Gastroesophageal sphincter (tissue), 4 donors: Measurements from ENCODE around the gene GOLGA7B. TPM values are rescaled to one million over a fixed set of nuclear protein-coding genes. Genes with fewer than 3 reads are reported as not detected.
"Not testable (repeated sequence)": the region's sequence is repeated elsewhere in the genome, so short reads cannot be mapped to it uniquely, and the experiment has no call there.

ENCODE experiments used
- ATAC-seq: fragments of 150-250 bp; one replicate; pipeline ENCODE4 v1.9.1; 2016; ENCODE audit warnings: mild to moderate bottlenecking, moderate library complexity
- H3K27ac ChIP-seq, 4 donors: fragments of 200-600 bp; sonication (generic) in 3 of 4; 1 replicate in 3 of 4; 2 replicates in 1 of 4; pipeline ENCODE4 v1.5.1; 2016 to 2019
- H3K27me3 ChIP-seq: fragments of 200-600 bp; sonication (generic); one replicate; pipeline ENCODE4 v1.5.1; 2019
- H3K36me3 ChIP-seq, 2 donors: fragments of 200-600 bp; sonication (generic); one replicate each; pipeline ENCODE4 v1.5.1; 2019; ENCODE audit warnings: control low read depth in 1 of 2
- H3K4me1 ChIP-seq, 3 donors: fragments of 200-600 bp; sonication (generic); 1 replicate in 2 of 3; 2 replicates in 1 of 3; pipeline ENCODE4 v1.5.1; 2016 to 2019; ENCODE audit warnings: control low read depth in 2 of 3
- H3K4me3 ChIP-seq, 2 donors: fragments of 200-600 bp; sonication (generic); one replicate each; pipeline ENCODE4 v1.5.1; 2019; ENCODE audit warnings: mild to moderate bottlenecking in 1 of 2, moderate library complexity in 1 of 2
- H3K9me3 ChIP-seq, 3 donors: fragments of 200-600 bp; sonication (generic); one replicate each; pipeline ENCODE4 v1.5.1; 2017 to 2019; ENCODE audit warnings: control low read depth in 2 of 3
- EP300 ChIP-seq: sonication (generic); formaldehyde crosslinking; IDR thresholded peaks from one replicate; pipeline ENCODE4 v1.6.1; 2017; ENCODE audit warnings: antibody characterized with exemption, mild to moderate bottlenecking
- POLR2A ChIP-seq, 2 donors: fragments of 450-650 bp; IDR thresholded peaks; one replicate each; pipeline ENCODE4 v1.6.1; 2017; ENCODE audit warnings: antibody characterized with exemption in 2 of 2, mild to moderate bottlenecking in 2 of 2, moderate library complexity in 1 of 2
- POLR2AphosphoS5 ChIP-seq: sonication (generic); formaldehyde crosslinking; IDR thresholded peaks from one replicate; pipeline ENCODE4 v1.6.1; 2017; ENCODE audit warnings: antibody characterized with exemption
- WGBS, 2 donors: methylation state at CpG; one replicate each; pipeline ENCODE4 v1.1.5; 2018; ENCODE audit warnings: low coverage in 1 of 2; 5-methylcytosine and 5-hydroxymethylcytosine counted together
- total RNA-seq, 4 donors: library from RNA; depleted of rRNA; stranded (reverse); fragments of >200 nt; gene quantifications; one replicate each; pipeline ENCODE4 v1.1.0, GENCODE V29; 2016
- TF ChIP-seq, protein P1 (sequence below), 4 experiments: fragments of 200-600 bp in 2 of 4; fragments of 450-650 bp in 2 of 4; sonication (generic) in 1 of 4; IDR thresholded peaks; one replicate each; pipeline ENCODE4 v1.5.1; 2017 to 2019; ENCODE audit warnings: antibody characterized with exemption in 4 of 4, mild to moderate bottlenecking in 2 of 4, moderate library complexity in 2 of 4

GOLGA7B gene
- total RNA-seq, 4 donors from 2014 or later: 0.08 to 0.40 (median 0.23) TPM

DNA sequence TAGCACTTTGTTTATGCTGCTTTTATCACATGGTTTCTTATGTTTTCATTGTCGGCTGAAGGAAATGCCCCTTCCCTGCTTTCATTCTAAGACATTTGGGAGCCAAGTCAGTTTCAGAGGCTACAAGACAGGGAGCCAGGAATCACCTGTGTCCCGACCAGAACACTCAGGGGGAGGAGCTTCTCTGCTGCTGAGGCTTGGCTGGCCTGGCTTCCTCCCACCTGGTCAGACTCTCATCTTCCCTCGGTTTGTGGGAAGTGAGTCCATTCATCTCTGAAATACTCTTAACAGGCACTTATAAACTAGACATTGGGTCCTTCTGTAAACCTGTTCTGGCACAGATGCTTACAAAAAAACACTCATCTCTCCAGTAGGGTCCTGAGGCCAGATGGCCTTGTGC, 19.6 kb upstream of the GOLGA7B start:
- Histone ChIP-seq H3K4me3 (no peak overlapping the region), H3K27me3 (peaks cover 58% of the 10 kb centered on the region), H3K36me3 (no peaks in the 10 kb centered on the region), H3K4me1 (no peaks in the 10 kb centered on the region), H3K27ac (no peak overlapping the region), H3K9me3 (no peaks in the 10 kb centered on the region)
- TF ChIP-seq, protein P1, sequence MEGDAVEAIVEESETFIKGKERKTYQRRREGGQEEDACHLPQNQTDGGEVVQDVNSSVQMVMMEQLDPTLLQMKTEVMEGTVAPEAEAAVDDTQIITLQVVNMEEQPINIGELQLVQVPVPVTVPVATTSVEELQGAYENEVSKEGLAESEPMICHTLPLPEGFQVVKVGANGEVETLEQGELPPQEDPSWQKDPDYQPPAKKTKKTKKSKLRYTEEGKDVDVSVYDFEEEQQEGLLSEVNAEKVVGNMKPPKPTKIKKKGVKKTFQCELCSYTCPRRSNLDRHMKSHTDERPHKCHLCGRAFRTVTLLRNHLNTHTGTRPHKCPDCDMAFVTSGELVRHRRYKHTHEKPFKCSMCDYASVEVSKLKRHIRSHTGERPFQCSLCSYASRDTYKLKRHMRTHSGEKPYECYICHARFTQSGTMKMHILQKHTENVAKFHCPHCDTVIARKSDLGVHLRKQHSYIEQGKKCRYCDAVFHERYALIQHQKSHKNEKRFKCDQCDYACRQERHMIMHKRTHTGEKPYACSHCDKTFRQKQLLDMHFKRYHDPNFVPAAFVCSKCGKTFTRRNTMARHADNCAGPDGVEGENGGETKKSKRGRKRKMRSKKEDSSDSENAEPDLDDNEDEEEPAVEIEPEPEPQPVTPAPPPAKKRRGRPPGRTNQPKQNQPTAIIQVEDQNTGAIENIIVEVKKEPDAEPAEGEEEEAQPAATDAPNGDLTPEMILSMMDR (IDR thresholded peaks at IDR 0.05): no peak
- no peak for TF ChIP-seq POLR2A (IDR thresholded peaks at IDR 0.05)
- no peak for TF ChIP-seq EP300
- no peak for TF ChIP-seq POLR2AphosphoS5
- WGBS, 2 donors: 0 to 10% methylated on average over 2 to 3 of the region's 3 CpGs
- ATAC-seq: no peak

DNA sequence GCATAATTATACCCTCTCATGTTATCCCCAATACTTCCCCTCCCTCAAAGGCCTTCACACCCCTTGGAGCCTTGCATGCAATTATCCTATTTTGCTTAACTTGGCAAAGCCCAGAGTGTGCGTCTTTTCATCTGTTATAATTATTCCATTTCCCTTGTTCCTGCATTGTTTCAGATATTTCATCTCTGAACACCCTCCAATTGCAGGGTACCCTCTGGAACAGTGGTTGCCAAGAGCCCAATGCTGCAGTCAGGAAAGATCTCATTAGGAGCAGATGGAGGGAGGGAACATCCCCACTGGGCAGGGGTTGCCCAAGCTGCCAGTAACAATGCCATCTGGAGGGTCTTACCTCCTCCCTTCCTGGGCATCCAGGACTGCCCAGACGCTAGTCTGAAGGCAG, 18.4 kb upstream of the GOLGA7B start:
- ATAC-seq: no peak
- Histone ChIP-seq H3K4me1 (no peaks in the 10 kb centered on the region), H3K27ac (no peak overlapping the region), H3K36me3 (no peaks in the 10 kb centered on the region), H3K4me3 (no peak overlapping the region), H3K27me3 (peaks cover 66% of the 10 kb centered on the region), H3K9me3 (peaks cover 0 to 6% (median 0%) of the 10 kb centered on the region in 3 donors)
- no peak for TF ChIP-seq POLR2A (IDR thresholded peaks at IDR 0.05)
- TF ChIP-seq EP300: no peak
- no peak for TF ChIP-seq POLR2AphosphoS5
- TF ChIP-seq, protein P1 (IDR thresholded peaks at IDR 0.05): no peak
- 71 to 100% methylated on average over 1 to 2 of the region's 2 CpGs for WGBS, 2 donors

DNA sequence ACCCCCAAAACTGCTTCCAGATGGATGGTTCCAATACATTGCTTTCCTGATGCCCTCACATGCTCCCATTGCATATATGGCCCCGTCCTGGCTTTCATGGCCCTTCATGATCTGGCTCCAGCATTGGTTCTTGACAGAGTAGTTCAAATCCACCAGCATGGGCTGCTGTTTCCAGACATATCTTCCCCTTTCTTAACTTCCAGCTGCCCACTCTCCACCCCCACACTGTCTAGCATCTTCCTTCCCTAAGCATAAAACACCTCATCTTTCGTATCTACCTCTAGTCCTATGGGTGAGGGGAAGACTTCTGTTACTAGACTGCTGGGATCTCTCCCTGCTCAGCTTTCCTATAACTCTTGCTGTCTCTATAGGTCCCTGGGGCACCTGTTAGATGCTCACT, 13.2 kb upstream of the GOLGA7B start:
- TF ChIP-seq EP300: no peak
- no peak for TF ChIP-seq POLR2A (IDR thresholded peaks at IDR 0.05)
- TF ChIP-seq, protein P1 (IDR thresholded peaks at IDR 0.05): no peak
- no peak for TF ChIP-seq POLR2AphosphoS5
- ATAC-seq: no peak
- Histone ChIP-seq H3K4me3 (no peak overlapping the region), H3K36me3 (no peaks in the 10 kb centered on the region), H3K27ac (no peak overlapping the region), H3K4me1 (peaks cover 0 to 3% (median 3%) of the 10 kb centered on the region in 3 donors), H3K9me3 (peaks cover 0 to 6% (median 0%) of the 10 kb centered on the region in 3 donors), H3K27me3 (peaks cover 55% of the 10 kb centered on the region)
- WGBS, 2 donors: 83 to 95% methylated on average over 2 of the region's 2 CpGs

DNA sequence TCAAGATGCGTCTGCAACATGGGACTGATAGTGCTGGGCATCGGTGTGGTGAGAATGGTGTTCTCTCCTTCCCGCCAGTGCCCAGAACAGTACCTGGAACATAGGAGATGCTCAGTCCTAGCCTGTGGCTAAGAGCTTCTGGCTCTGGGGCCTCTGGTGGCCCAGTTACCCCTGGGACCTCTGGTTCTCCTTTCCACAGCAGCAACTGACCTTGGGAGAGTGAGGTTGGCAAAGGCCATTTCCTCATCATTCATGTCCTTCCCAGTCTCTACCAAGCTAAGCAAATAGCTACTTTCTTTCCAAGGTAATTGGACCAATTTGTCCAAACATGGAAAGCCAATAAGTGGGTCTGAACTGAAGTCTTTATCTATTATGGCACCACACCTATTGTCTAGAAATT, 11.6 kb upstream of the GOLGA7B start:
- H3K27me3 ChIP-seq: peaks cover 40% of the 10 kb centered on the region
- no peak overlapping the region for H3K27ac ChIP-seq
- no peaks in the 10 kb centered on the region for H3K36me3 ChIP-seq
- no peak for ATAC-seq
- no peak for TF ChIP-seq POLR2A (IDR thresholded peaks at IDR 0.05)
- no peak for TF ChIP-seq EP300
- TF ChIP-seq POLR2AphosphoS5: no peak
- TF ChIP-seq, protein P1 (IDR thresholded peaks at IDR 0.05): no peak
- 80% methylated on average over 1 of the region's 3 CpGs; no CpG with 5 or more reads in 1 of the 2 donors for WGBS, 2 donors
- H3K4me1 ChIP-seq: peaks cover 0 to 3% (median 3%) of the 10 kb centered on the region in 3 donors
- H3K4me3 ChIP-seq: no peak overlapping the region
- peaks cover 0 to 6% (median 0%) of the 10 kb centered on the region in 3 donors for H3K9me3 ChIP-seq

DNA sequence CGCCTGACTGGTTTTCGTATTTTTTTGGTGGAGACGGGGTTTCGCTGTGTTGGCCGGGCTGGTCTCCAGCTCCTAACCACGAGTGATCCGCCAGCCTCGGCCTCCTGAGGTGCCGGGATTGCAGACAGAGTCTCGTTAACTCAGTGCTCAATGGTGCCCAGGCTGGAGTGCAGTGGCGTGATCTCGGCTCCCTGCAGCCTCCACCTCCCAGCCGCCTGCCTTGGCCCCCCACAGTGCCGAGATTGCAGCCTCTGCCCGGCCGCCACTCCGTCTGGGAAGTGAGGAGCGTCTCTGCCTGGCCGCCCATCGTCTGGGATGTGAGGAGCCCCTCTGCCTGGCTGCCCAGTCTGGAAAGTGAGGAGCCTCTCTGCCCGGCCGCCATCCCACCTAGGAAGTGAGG, 8.5 kb upstream of the GOLGA7B start:
- not testable (repeated sequence) for H3K27ac ChIP-seq, ATAC-seq, H3K36me3 ChIP-seq, H3K4me3 ChIP-seq, H3K9me3 ChIP-seq, H3K4me1 ChIP-seq
- H3K27me3 ChIP-seq: peaks cover 34% of the 10 kb centered on the region
- WGBS, 2 donors: no CpG with 5 or more reads among the region's 22 CpGs

DNA sequence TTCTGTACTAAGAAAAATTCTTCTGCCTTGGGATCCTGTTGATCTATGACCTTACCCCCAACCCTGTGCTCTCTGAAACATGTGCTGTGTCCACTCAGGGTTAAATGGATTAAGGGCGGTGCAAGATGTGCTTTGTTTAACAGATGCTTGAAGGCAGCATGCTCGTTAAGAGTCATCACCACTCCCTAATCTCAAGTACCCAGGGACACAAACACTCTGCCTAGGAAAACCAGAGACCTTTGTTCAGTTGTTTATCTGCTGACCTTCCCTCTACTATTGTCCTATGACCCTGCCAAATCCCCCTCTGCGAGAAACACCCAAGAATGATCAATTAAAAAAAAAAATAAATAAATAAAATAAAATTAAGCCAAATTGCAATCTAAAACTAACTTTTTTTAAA, 7.5 kb upstream of the GOLGA7B start:
- H3K36me3 ChIP-seq, ATAC-seq, H3K27ac ChIP-seq, H3K4me3 ChIP-seq, H3K9me3 ChIP-seq, H3K4me1 ChIP-seq: not testable (repeated sequence)
- WGBS, 2 donors: 28% methylated on average over 2 of the region's 3 CpGs; no CpG with 5 or more reads in 1 of the 2 donors
- peaks cover 34% of the 10 kb centered on the region for H3K27me3 ChIP-seq
